GM19324 (cell line): ENCODE results near the gene TMEM185A.
"Not testable (repeated sequence)": the region's sequence is repeated elsewhere in the genome, so short reads cannot be mapped to it uniquely, and the experiment has no call there.

Source experiments
- ATAC-seq: cut with Tn5 transposase; IDR thresholded peaks from one replicate; pipeline ENCODE4 v1.9.1; 2021; ENCODE audit warnings: mild to moderate bottlenecking, moderate library complexity; ENCODE audit not compliant: unreplicated experiment, low FRiP score

TMEM185A gene

GRCh38 chrX:149628280-149628679 lies 3.3 kb downstream of the TMEM185A start:
- no peak for ATAC-seq

- not testable (repeated sequence) for ATAC-seq
Measured at GRCh38 chrX:149626829-149627228, 4.8 kb downstream of the TMEM185A start.

- not testable (repeated sequence) for ATAC-seq
Measured at GRCh38 chrX:149619662-149620061, 11.9 kb downstream of the TMEM185A start.

- no peak for ATAC-seq
Measured at GRCh38 chrX:149618871-149619270, 12.7 kb downstream of the TMEM185A start.

GRCh38 chrX:149611623-149612175 lies 19.9 kb downstream of the TMEM185A start:
- ATAC-seq: no peak

- no peak for ATAC-seq
Measured at GRCh38 chrX:149610511-149610910, 21.1 kb downstream of the TMEM185A start.

DNA sequence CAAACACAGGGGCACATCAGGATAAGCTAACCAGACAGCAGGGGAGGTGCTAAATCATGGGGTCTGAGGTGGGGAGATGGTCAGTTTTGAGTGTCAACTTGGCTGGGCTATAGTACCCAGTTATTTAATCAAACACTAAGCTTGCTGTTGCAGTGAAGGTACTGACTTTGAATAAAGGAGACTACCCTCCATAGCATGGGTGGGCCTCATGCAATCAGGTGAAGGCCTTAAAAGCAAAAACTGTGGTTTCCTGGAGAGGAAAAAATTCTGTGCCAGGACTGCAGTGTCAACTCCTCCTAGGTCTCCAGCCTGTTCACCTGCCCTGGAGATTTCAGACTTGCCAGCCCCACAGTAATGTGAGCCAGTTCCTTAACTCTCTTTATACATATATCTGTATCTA lies 23.9 kb downstream of the TMEM185A start:
- no peak for ATAC-seq

- ATAC-seq: not testable (repeated sequence)
Measured at GRCh38 chrX:149605248-149605885, 26.2 kb downstream of the TMEM185A start.

DNA sequence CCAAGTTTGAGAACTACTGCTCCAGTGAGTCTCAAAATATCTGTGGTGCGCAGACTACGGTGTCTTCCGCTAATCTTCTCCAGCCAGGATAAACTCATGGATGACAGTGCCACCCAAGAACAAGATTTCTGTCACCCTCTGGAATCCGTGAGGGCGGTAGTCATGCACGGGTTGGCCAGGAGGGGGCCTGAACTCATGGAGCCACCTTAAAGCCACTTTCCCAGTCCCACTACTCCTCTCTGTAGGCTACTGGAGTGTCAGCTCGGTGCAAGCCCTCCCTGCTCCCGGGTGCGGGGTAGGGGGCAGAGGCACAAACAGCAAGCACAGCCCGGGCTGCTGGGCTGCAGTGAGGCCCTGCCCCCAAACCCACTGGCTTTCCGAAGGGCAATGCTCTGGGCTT lies 33.0 kb downstream of the TMEM185A start:
- ATAC-seq: not testable (repeated sequence)

GRCh38 chrX:149595943-149596342 lies 35.6 kb downstream of the TMEM185A start:
- not testable (repeated sequence) for ATAC-seq

DNA sequence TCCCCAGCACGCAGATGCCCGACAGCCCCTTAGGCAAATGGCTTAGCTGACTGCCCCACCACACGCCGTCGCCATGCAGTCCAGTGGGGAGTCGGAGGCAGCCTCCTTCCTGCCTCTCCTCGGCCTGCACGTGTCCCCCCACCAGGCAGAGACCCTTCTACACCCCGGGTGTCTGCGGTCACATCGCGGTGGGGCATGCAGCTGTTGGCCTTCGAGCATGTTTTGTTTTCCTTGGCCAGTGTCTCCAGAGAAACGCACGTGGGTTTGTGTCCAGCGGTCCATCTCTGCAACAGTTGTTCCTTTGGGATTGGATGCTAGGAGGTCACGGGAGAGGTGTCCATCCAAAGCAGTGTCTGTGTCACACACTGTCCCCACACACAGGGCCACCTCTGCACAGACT lies 36.4 kb downstream of the TMEM185A start, which contains the start of gene HSFX2:
HSFX2 (minus strand) TSS at position 101 of the 400 bp plus-strand sequence. CDS start 614 bp downstream, outside the sequence.
- ATAC-seq: not testable (repeated sequence)

GRCh38 chrX:149590993-149591392 lies 40.6 kb downstream of the TMEM185A start:
- ATAC-seq: not testable (repeated sequence)

- ATAC-seq: not testable (repeated sequence)
Measured at GRCh38 chrX:149587359-149587758, 44.2 kb downstream of the TMEM185A start, which contains the start of gene MAGEA9B. Gene MAGEA9B (minus strand): TSS chrX:149587459. CDS start chrX:149583179, 4,280 bp downstream.

- ATAC-seq: not testable (repeated sequence)
Measured at GRCh38 chrX:149585631-149586030, 46.0 kb downstream of the TMEM185A start.

- peak; percentile 99 for ATAC-seq
Measured at GRCh38 chrX:149573456-149573855, 58.1 kb downstream of the TMEM185A start.

DNA sequence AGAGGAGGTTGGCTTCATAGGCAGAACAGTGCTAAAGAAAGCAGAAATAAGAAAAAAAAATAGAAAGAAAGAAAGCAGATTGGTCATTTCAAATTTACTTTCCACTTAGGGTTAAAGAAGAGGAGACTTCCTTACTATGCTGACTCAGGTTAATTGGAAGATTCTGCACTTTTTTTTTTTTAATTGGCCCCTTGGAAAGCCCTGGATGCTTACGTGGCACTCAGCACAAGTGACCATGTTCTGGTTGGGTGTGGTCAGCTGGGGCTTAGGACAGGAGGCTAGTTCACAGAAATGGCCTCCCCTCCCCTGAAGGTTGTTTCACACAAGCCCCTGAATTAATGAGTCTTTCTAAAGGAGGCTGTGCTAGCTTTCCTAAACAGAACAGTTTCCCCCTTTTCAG lies 58.8 kb downstream of the TMEM185A start:
- ATAC-seq: no peak

GRCh38 chrX:149571770-149572169 lies 59.8 kb downstream of the TMEM185A start:
- ATAC-seq: no peak

DNA sequence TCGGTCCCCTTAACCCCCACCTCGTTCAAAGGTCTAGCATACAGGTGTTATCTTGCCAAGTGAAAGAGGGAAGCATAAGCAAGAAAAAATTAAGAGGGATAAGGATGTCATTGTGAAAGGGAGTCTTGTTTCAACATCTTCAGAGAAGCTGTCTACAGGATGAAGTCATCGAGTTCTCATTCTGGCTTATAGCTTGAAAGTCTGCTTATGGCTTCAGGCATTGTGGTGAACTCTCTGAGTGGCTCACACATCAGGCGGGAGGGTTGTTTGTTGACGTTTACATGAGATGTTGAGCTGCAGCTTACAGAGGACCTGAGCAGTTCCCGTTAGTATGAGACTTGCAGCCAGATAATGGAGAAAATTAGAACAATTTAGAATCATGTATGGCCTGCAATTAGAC lies 60.9 kb downstream of the TMEM185A start:
- ATAC-seq: no peak

DNA sequence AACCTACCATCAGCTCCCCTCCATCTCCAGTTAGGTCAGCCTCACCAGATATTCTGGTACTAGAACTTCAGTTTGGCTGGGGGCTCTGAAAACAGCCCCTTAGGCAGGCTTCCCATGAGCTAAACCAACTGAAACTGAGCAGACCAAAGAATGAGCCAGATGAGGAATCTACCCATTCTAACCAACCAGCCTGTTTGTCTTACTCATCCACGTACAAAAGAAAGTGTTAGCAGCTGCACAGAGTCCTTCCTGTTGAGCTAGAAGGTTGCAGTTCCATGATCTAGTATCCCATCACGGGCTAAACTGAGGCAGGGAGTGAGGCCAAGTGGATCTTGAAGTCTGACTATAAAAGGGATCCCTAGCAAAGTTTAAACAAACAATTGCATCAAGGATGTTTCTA lies 61.8 kb downstream of the TMEM185A start:
- no peak for ATAC-seq

DNA sequence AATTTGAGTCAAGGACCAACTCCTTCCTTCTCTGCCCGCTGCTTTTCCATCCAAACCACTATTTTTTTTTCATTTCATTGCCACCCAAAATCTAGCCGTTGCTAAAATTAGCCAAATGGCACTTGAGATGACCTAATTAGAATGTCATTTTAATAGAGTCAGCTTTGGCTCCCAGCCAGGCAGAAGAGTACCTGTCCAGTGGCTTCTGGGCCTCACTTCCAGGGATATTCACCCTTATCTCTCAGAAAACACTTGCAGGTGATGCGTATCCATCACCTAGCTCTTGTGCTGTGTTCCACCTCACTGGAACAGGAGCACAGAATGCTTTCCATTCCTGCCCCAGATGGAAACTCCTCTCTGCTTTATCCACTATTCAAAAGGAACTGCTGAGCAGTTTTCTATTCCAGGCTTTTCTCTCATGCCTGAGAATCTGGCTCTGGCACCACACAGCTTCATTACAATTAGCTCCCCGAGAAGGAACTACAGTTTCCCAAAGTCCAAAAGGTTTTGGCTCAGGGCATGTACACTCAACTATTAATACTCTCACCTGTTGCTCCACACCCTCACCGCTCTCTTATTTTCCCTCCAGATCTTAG lies 62.8 kb downstream of the TMEM185A start:
- no peak for ATAC-seq

GRCh38 chrX:149567621-149568417 lies 63.8 kb downstream of the TMEM185A start:
- ATAC-seq: no peak
